ENCODE measurements around the gene ACTN4.

DNA sequence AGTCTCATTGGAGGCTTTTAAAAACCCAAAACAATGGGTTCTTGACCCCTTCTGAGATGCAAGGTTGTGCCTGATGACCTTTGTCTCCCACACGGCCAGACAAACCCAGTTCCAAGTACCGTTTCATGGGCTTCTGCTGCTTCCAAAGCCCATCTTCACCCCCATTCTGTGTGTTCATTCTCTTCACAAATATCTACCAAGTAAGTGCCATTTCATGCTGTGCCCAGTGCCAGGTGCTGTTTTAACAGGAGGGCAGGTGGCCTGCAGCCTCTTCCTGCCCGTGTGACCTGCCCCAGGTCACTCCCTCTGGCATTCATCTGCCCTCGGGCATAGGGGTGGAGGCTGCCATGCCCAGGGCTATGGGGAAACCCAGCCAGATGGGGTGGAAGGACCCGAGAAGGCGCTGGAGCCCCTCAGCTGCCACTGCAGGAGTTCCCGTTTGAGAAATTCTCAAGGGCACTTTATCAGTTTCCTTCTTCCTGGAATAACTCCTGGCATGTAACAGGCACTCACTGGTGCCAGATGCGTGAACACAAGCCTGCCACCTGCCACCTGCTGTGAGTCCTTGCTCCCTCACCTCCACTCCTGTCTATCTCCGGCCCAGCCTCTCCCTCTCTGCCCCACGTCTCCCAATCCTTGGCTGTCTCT lies 84.3 kb downstream of the ACTN4 start:
- TF ChIP-seq, protein P1, sequence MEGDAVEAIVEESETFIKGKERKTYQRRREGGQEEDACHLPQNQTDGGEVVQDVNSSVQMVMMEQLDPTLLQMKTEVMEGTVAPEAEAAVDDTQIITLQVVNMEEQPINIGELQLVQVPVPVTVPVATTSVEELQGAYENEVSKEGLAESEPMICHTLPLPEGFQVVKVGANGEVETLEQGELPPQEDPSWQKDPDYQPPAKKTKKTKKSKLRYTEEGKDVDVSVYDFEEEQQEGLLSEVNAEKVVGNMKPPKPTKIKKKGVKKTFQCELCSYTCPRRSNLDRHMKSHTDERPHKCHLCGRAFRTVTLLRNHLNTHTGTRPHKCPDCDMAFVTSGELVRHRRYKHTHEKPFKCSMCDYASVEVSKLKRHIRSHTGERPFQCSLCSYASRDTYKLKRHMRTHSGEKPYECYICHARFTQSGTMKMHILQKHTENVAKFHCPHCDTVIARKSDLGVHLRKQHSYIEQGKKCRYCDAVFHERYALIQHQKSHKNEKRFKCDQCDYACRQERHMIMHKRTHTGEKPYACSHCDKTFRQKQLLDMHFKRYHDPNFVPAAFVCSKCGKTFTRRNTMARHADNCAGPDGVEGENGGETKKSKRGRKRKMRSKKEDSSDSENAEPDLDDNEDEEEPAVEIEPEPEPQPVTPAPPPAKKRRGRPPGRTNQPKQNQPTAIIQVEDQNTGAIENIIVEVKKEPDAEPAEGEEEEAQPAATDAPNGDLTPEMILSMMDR (IDR thresholded peaks at IDR 0.05), result no peak
- no peak for TF ChIP-seq EZH2 (IDR thresholded peaks at IDR 0.05; ENCODE audit: borderline replicate concordance, insufficient read depth, low read depth, low read length, poor library complexity, severe bottlenecking)

Measured in B cell (primary cell).